ENCODE results near the gene RPL13A.

- no peak for TF ChIP-seq CTCF (IDR thresholded peaks at IDR 0.05)
- no peak for TF ChIP-seq POLR2A (IDR thresholded peaks at IDR 0.05)
- no peak for TF ChIP-seq EP300 (IDR thresholded peaks at IDR 0.05)
Measured at GRCh38 chr19:49458567-49458903, 28.9 kb upstream of the RPL13A start.

Measured in ovary (tissue), 3 donors.